GM12892 (cell line): Measurements from ENCODE around the gene FATE1.

Experiments
- POLR2A ChIP-seq: IDR thresholded peaks from 2 replicates; pipeline ENCODE4 v1.6.1; 2011; ENCODE audit warnings: low read depth, low read length, control low read depth
- POLR2AphosphoS5 ChIP-seq: IDR thresholded peaks from 2 replicates; pipeline ENCODE4 v1.6.1; 2011; ENCODE audit warnings: low read depth, low read length, control low read depth
- TAF1 ChIP-seq: IDR thresholded peaks from 2 replicates; pipeline ENCODE4 v1.6.1; 2011; ENCODE audit warnings: low read depth, mild to moderate bottlenecking, control low read depth, low read length, borderline replicate concordance

DNA sequence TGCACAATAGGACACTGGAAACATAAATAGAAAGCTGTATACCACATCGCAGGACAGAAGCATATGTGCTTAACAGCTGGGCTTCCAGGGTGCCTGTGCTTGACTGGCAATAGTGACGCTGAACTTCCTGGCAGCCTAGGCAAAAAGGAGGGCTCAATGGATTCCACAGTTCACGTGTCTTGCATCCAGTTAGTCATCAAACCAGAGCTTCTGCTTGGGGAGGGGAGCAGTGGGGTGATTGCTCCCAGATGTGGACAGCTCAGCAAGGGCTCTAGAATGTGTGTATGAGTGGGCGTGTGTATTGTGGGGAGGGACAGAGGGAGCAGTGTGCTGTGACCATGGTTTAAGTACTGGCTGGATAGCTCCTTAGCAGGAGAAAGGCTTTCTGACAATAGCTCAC lies 18.3 kb upstream of the FATE1 start:
- TF ChIP-seq POLR2A = no peak
- no peak for TF ChIP-seq POLR2AphosphoS5
- no peak for TF ChIP-seq TAF1
